ENCODE results near the gene RIMS4. TPM values are rescaled to one million over a fixed set of nuclear protein-coding genes. Genes with fewer than 3 reads are reported as not detected.
A peak's percentile ranks its signal among the peaks of the same experiment; 100 is the strongest.

The RIMS4 gene
- total RNA-seq, 2 experiments from 2014 or later: not detected

GRCh38 chr20:44746367-44747165, 63.8 kb downstream of the RIMS4 start:
- CTCF ChIA-PET: interaction anchor here (0.6 to 3.2 kb wide), 25 partner anchors 8 to 624 kb away, joined by 3 to 30 read pairs (median 4); partner anchors contain the start of gene SERINC3
- H3K27ac Mint-ChIP-seq: peak overlapping the region; percentile 32
- DNase-seq (peak; percentile 20), ATAC-seq (peak; percentile 20)
- peak overlapping the region; percentile 76 for H3K4me3 Mint-ChIP-seq
- peaks cover 21% of the 10 kb centered on the region for H3K27me3 Mint-ChIP-seq
- no peaks in the 10 kb centered on the region for H3K9me3 Mint-ChIP-seq (ENCODE audit: low read depth)
- intact Hi-C loops (cut with DNase I, micrococcal nuclease): loop anchor here (1.0 to 5.0 kb wide), 5 partner anchors 61 to 351 kb away; partner anchors contain the start of genes RIMS4 (in 1 of the 2) and YWHAB (in 1 of the 2)
- H3K36me3 Mint-ChIP-seq (ENCODE audit: low read depth): peaks cover 2% of the 10 kb centered on the region
- POLR2A ChIA-PET: interaction anchor here (0.7 kb wide), 1 partner anchor 23 kb away, joined by 3 read pairs; no protein-coding TSS in a partner anchor
- H3K4me1 Mint-ChIP-seq: peaks cover 19% of the 10 kb centered on the region

- Mint-ChIP-seq H3K27me3 (peaks cover 18% of the 10 kb centered on the region), H3K36me3 (ENCODE audit: low read depth) (peaks cover 2% of the 10 kb centered on the region), H3K4me1 (peaks cover 19% of the 10 kb centered on the region), H3K9me3 (ENCODE audit: low read depth) (no peaks in the 10 kb centered on the region), H3K27ac (peak within 1 kb of the TSS; percentile 64), H3K4me3 (peak within 1 kb of the TSS; percentile 76)
- CTCF ChIA-PET: interaction anchor here (1.0 to 3.2 kb wide), 3 partner anchors 14 to 122 kb away, joined by 4 to 30 read pairs (median 6); no protein-coding TSS in a partner anchor
- POLR2A ChIA-PET: no interaction called here
- ATAC-seq (peak; percentile 68), DNase-seq (peak; percentile 69)
- intact Hi-C loops (cut with DNase I, micrococcal nuclease): loop anchor here in 1 of 2 experiments (2.0 to 5.0 kb wide), 3 partner anchors 65 to 352 kb away; partner anchors contain the start of genes RIMS4 and YWHAB
Measured at GRCh38 chr20:44745598-44746366, 64.6 kb downstream of the RIMS4 start, which contains the start of gene KCNK15. KCNK15 (plus strand) TSS chr20:44745865; CDS start chr20:44745911, 46 bp downstream.

- Mint-ChIP-seq H3K4me1 (peaks cover 19% of the 10 kb centered on the region), H3K9me3 (ENCODE audit: low read depth) (no peaks in the 10 kb centered on the region), H3K27ac (peak overlapping the region; percentile 64), H3K27me3 (peaks cover 18% of the 10 kb centered on the region), H3K4me3 (peak overlapping the region; percentile 50), H3K36me3 (ENCODE audit: low read depth) (peaks cover 2% of the 10 kb centered on the region)
- intact Hi-C loops (cut with DNase I, micrococcal nuclease): loop anchor here in 1 of 2 experiments (5.0 kb wide), 2 partner anchors 142 to 352 kb away; partner anchors contain the start of gene YWHAB
- DNase-seq: no peak
- POLR2A ChIA-PET: no interaction called here
- no peak for ATAC-seq
- CTCF ChIA-PET: no interaction called here
Measured at GRCh38 chr20:44745122-44745597, 65.2 kb downstream of the RIMS4 start.

GRCh38 chr20:44743916-44744655, 66.3 kb downstream of the RIMS4 start:
- CTCF ChIA-PET: interaction anchor here (0.6 to 1.4 kb wide), 4 partner anchors 11 to 282 kb away, joined by 3 to 4 read pairs (median 3); no protein-coding TSS in a partner anchor
- ATAC-seq (no peak), DNase-seq (no peak)
- Mint-ChIP-seq H3K9me3 (ENCODE audit: low read depth) (no peaks in the 10 kb centered on the region), H3K27ac (no peak overlapping the region), H3K4me1 (peaks cover 19% of the 10 kb centered on the region), H3K4me3 (no peak overlapping the region), H3K36me3 (ENCODE audit: low read depth) (no peaks in the 10 kb centered on the region), H3K27me3 (peaks cover 13% of the 10 kb centered on the region)
- POLR2A ChIA-PET: interaction anchor here (0.6 kb wide), 1 partner anchor 19 kb away, joined by 6 read pairs; no protein-coding TSS in a partner anchor
- intact Hi-C loops (cut with DNase I, micrococcal nuclease): no loop called here

GRCh38 chr20:44743080-44743701, 67.2 kb downstream of the RIMS4 start:
- CTCF ChIA-PET: interaction anchor here (0.6 to 1.6 kb wide), 3 partner anchors 10 to 149 kb away, joined by 3 to 8 read pairs (median 4); no protein-coding TSS in a partner anchor
- H3K36me3 Mint-ChIP-seq (ENCODE audit: low read depth): peaks cover 3% of the 10 kb centered on the region
- no peak overlapping the region for H3K4me3 Mint-ChIP-seq
- no peak overlapping the region for H3K27ac Mint-ChIP-seq
- H3K9me3 Mint-ChIP-seq (ENCODE audit: low read depth): no peaks in the 10 kb centered on the region
- DNase-seq (no peak), ATAC-seq (no peak)
- H3K27me3 Mint-ChIP-seq: peaks cover 13% of the 10 kb centered on the region
- intact Hi-C loops (cut with DNase I, micrococcal nuclease): no loop called here
- POLR2A ChIA-PET: interaction anchor here (0.6 kb wide), 1 partner anchor 18 kb away, joined by 6 read pairs; no protein-coding TSS in a partner anchor
- peaks cover 23% of the 10 kb centered on the region for H3K4me1 Mint-ChIP-seq

- H3K27me3 Mint-ChIP-seq: peaks cover 13% of the 10 kb centered on the region
- DNase-seq (no peak), ATAC-seq (no peak)
- CTCF ChIA-PET: interaction anchor here (1.6 kb wide), 1 partner anchor 10 kb away, joined by 8 read pairs; no protein-coding TSS in a partner anchor
- H3K9me3 Mint-ChIP-seq (ENCODE audit: low read depth): peaks cover 1% of the 10 kb centered on the region
- peaks cover 22% of the 10 kb centered on the region for H3K4me1 Mint-ChIP-seq
- POLR2A ChIA-PET: interaction anchor here (0.5 kb wide), 1 partner anchor 1019 kb away, joined by 3 read pairs; no protein-coding TSS in a partner anchor
- H3K4me3 Mint-ChIP-seq: no peak overlapping the region
- H3K36me3 Mint-ChIP-seq (ENCODE audit: low read depth): peaks cover 3% of the 10 kb centered on the region
- intact Hi-C loops (cut with DNase I, micrococcal nuclease): no loop called here
- H3K27ac Mint-ChIP-seq: no peak overlapping the region
Measured at GRCh38 chr20:44742304-44743079, 67.9 kb downstream of the RIMS4 start.

- Mint-ChIP-seq H3K36me3 (ENCODE audit: low read depth) (peaks cover 5% of the 10 kb centered on the region), H3K4me3 (no peak overlapping the region), H3K27me3 (peaks cover 4% of the 10 kb centered on the region), H3K9me3 (ENCODE audit: low read depth) (peaks cover 4% of the 10 kb centered on the region), H3K27ac (no peak overlapping the region), H3K4me1 (peaks cover 16% of the 10 kb centered on the region)
- intact Hi-C loops (cut with DNase I, micrococcal nuclease): loop anchor here (5.0 to 10.0 kb wide), 3 partner anchors 263 to 677 kb away; partner anchors contain the start of genes OSER1 (in 1 of the 2), PIGT (in 1 of the 2) and TTPAL (in 1 of the 2)
- DNase-seq: no peak
- ChIA-PET CTCF (interaction anchor here (0.6 kb wide), 2 partner anchors 8 to 97 kb away, joined by 3 read pairs; no protein-coding TSS in a partner anchor), POLR2A (no interaction called here)
- no peak for ATAC-seq
Measured at GRCh38 chr20:44739942-44740341, 70.4 kb downstream of the RIMS4 start.

GRCh38 chr20:44738813-44739477, 71.4 kb downstream of the RIMS4 start:
- DNase-seq: peak; percentile 75
- Mint-ChIP-seq H3K27me3 (no peaks in the 10 kb centered on the region), H3K9me3 (ENCODE audit: low read depth) (peaks cover 4% of the 10 kb centered on the region), H3K27ac (peak overlapping the region; percentile 6), H3K36me3 (ENCODE audit: low read depth) (peaks cover 5% of the 10 kb centered on the region), H3K4me1 (peaks cover 14% of the 10 kb centered on the region), H3K4me3 (peak overlapping the region; percentile 43)
- ChIA-PET POLR2A (interaction anchor here (0.6 kb wide), 1 partner anchor 158 kb away, joined by 4 read pairs; no protein-coding TSS in a partner anchor), CTCF (interaction anchor here (1.1 to 1.7 kb wide), 3 partner anchors 8 to 56 kb away, joined by 4 to 6 read pairs (median 5); no protein-coding TSS in a partner anchor)
- intact Hi-C loops (cut with DNase I, micrococcal nuclease): loop anchor here (5.0 to 10.0 kb wide), 3 partner anchors 262 to 678 kb away; partner anchors contain the start of genes OSER1 (in 1 of the 2), PIGT (in 1 of the 2) and TTPAL (in 1 of the 2)
- peak; percentile 80 for ATAC-seq

GRCh38 chr20:44737116-44737515, 73.2 kb downstream of the RIMS4 start:
- no peak for DNase-seq
- H3K36me3 Mint-ChIP-seq (ENCODE audit: low read depth): peaks cover 5% of the 10 kb centered on the region
- ATAC-seq: no peak
- H3K9me3 Mint-ChIP-seq (ENCODE audit: low read depth): peaks cover 4% of the 10 kb centered on the region
- ChIA-PET CTCF (interaction anchor here (0.6 to 1.7 kb wide), 5 partner anchors 11 to 127 kb away, joined by 3 to 9 read pairs (median 3); no protein-coding TSS in a partner anchor), POLR2A (interaction anchor here (0.6 kb wide), 1 partner anchor 88 kb away, joined by 4 read pairs; no protein-coding TSS in a partner anchor)
- intact Hi-C loops (cut with DNase I, micrococcal nuclease): loop anchor here (2.0 to 10.0 kb wide), 4 partner anchors 260 to 680 kb away; partner anchors contain the start of genes OSER1 (in 2 of the 2), PIGT (in 1 of the 2) and TTPAL (in 1 of the 2)
- H3K4me1 Mint-ChIP-seq: peaks cover 26% of the 10 kb centered on the region
- H3K27ac Mint-ChIP-seq: peak overlapping the region; percentile 49
- H3K4me3 Mint-ChIP-seq: no peak overlapping the region
- no peaks in the 10 kb centered on the region for H3K27me3 Mint-ChIP-seq
